Measurements from ENCODE around the gene CAGE1.

CAGE1 gene
- long read RNA-seq, donor 1, result 0 reads
- long read RNA-seq, donor 2, result 0 reads
- long read RNA-seq, donor 3, partial matches to known transcripts, result 6 of 11 reads
- long read RNA-seq, donor 3, other reads (novel, unspliced or antisense), result 5 of 11 reads
- long read RNA-seq, donor 4, partial matches to known transcripts, result 44 of 49 reads
- long read RNA-seq, donor 4, other reads (novel, unspliced or antisense), result 5 of 49 reads
- long read RNA-seq, donor 5, result 0 reads
- long read RNA-seq, donor 6, partial matches to known transcripts, result 21 of 26 reads
- long read RNA-seq, donor 6, other reads (novel, unspliced or antisense), result 5 of 26 reads
- long read RNA-seq, donor 7, result 0 reads
- long read RNA-seq, donor 8, partial matches to known transcripts, result 18 of 18 reads
- long read RNA-seq, donor 8, other reads (novel, unspliced or antisense), result 0 of 18 reads

DNA sequence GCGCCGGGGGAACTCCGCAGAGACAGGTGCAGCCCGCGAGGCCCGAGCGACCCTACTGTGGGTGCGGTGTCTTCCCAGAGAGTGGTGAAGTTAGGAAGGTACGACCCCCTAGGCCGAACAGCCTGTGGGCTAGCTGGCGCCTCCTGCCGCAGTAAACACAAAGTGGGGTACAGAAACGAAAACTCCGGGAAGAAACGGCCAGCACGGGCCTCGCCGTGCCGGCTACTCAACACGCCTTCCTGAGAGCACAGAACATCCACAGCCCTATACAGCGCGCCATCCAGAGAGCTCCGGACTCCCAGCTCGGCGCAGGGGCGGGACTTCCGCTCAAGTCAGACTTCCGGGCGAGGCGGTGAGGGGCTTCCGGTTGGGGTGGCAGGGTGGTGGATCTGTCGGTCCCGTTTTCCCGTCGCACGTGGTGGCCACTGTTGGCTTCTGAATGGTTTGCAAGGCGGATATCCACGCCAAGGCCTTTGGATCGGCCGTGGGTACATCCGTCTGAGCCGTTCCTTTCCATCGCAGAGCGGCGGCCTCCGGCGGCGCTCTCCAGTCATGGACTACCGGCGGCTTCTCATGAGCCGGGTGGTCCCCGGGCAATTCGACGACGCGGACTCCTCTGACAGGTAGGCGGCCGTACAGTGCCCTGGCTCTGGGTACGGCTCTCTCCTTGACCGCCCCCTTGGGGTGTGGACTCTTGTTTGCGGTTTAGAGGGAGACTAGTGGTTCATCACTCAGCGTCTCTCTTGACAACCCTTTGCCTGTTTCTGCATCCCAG is at the start of gene CAGE1, which contains the start of gene RIOK1:
TSS of gene CAGE1 (minus strand) at position 292 of the 775 bp plus-strand sequence. CDS start 2,569 bp downstream, outside the sequence.
TSS of gene RIOK1 (plus strand) at position 358 of the 775 bp plus-strand sequence. CDS start at position 553, 195 bp downstream.
- DNase-seq, result peak; percentile 94

GRCh38 chr6:7439228-7439627 is 49.7 kb upstream of the CAGE1 start:
- no peak for DNase-seq

GRCh38 chr6:7438011-7438410 is 48.5 kb upstream of the CAGE1 start:
- no peak for DNase-seq

DNA sequence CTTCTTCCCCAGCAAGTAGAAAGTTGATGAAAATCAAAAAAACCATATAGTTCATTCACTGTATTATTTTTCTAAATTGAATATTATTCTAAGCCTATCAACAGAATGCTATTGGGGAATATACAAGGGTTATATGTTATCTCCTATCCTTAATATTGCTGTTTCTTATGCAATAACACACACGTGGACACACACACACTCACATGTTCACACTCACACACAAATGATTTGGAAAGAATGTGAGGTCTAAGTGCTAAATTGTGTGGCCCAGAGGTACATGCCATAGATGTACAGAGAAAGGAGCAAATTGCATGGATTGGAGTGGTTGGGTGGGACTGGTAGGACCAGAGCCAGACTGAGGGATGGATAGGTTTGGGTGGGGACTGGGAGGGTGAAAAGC is 45.1 kb upstream of the CAGE1 start:
- DNase-seq, result no peak

DNA sequence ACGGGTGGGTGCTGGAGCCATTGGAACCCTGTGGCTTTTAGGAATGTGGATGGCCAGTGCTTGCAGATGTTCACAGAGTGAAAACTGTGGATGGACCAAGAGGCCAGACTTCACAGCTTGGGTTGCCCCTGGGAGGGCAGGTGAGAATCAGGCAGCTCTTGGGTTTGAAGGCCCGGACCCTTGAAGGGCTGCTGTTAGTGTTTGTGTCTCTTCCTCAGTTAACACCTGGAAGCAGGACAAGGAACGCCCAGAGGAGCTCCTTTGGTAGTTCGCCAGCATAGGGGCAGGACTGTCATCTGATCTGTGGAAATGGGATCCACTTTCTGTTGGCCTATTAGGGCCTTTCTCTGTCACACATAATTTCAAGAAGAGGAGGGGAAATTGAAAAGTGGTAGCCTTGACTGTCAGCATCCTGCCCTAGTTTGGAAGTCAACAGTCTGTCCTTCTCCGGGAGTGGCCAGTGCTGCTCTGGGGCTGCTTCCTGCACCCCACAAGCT is 43.6 kb upstream of the CAGE1 start:
- no peak for DNase-seq

DNA sequence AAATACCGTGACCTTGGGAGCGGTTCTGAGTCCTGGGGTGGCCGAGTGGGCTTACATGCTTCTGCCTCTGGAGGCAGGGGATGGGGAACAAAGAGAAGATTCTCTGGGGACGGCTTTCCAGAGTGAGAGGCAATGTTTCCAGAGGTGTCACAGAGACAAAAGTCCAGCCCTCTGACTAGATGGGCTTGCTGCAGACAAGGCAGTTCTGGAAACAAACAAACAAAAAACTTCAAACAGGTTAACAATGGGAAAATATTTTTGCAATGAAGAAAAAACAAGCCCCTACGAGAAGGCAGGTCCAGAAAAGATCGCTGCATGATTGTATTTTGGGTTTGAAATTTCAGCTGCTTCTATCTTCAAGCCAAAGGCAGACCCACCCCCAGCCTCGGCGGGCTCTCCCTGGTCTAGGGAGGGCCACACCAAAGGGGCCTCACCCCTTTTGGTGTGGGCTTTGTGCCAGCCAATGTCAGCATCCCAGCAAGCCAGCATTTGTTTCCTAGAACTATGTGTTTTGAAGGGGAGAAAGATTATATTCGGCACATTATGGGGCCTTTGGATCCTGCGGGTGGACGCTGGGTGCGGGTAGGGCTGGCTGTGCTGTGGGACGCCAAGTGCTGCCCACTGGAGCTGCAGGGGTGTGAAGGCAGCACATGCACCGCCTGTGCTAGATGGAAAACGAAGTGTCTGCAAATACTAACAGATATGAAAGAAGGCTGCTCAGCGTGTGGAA is 43.0 kb upstream of the CAGE1 start:
- DNase-seq, result no peak

- DNase-seq, result no peak
These were observed 42.3 kb upstream of the CAGE1 start for GRCh38 chr6:7431674-7432390.

- DNase-seq, result no peak
These were observed 41.8 kb upstream of the CAGE1 start for GRCh38 chr6:7431313-7431673.

- no peak for DNase-seq
These were observed 37.1 kb upstream of the CAGE1 start for GRCh38 chr6:7426447-7427169.

- no peak for DNase-seq
These were observed 36.3 kb upstream of the CAGE1 start for GRCh38 chr6:7425808-7426190.

- no peak for DNase-seq
These were observed 35.6 kb upstream of the CAGE1 start for GRCh38 chr6:7424967-7425807.

- DNase-seq, result no peak
These were observed 34.5 kb upstream of the CAGE1 start for GRCh38 chr6:7424058-7424457.

- DNase-seq, result no peak
These were observed 31.5 kb upstream of the CAGE1 start for GRCh38 chr6:7421066-7421465.

GRCh38 chr6:7419065-7419464 is 29.5 kb upstream of the CAGE1 start:
- DNase-seq, result no peak

DNA sequence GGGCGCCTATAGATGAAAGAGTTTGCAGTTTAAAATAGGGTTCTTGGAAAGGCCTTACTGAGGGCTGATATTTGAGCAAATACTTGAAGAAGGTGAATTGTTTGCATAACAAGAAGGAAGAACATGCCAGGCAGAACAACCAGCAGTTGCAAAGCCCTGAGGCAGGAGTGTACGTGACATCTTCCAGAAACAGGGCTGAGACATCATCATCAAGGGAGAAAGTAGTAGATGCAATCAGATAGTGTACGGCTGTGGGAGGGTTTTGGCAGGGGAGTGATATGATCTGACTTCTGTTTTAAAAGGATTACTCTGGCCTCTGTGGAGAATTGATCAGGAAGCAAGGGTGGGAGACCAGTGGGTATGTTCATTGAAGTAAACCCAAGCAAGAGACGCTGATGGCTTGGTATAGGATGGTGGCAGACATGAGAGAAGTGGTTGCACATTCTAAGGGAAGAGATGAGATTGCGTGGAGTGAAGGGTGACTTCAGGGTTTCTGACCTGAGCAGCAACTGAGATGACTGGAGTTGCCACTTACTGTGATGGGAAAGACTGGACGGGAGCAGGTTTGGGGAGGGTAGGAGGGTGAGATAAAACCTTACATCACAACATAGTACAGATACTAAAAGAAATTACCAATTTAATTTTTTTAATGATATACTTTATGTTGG is 28.8 kb upstream of the CAGE1 start:
- no peak for DNase-seq

DNA sequence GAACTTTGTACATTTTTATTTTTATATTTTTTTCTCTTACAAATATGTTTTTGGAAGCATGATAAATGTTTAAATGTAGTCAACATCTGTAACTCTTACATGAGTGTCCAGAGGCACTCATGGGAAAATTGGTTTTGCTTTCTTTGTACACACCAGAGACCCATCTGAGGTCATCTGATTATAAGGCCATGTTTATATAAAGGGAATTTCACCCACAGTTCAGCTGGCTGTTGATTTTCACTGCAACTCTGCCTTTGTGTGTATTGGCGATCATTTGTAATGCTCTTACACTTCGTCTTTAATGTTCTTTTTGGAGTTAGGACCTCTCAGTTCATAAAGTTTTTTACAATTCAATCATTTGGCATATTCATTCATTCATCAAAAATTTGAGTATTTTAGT is 28.1 kb upstream of the CAGE1 start:
- DNase-seq, result no peak

- DNase-seq, result no peak
These were observed 25.3 kb upstream of the CAGE1 start for GRCh38 chr6:7414811-7415210.

- no peak for DNase-seq
These were observed 23.7 kb upstream of the CAGE1 start for GRCh38 chr6:7413151-7413823.

GRCh38 chr6:7411328-7411727 is 21.8 kb upstream of the CAGE1 start:
- DNase-seq, result no peak
